AG04450 (cell line): ENCODE data around the gene CLEC4F. TPM values are rescaled to one million over a fixed set of nuclear protein-coding genes. Genes with fewer than 3 reads are reported as not detected.

Experiments
- CTCF ChIA-PET: fragments of 300-600, 350-600 bp; formaldehyde crosslinking; extraction: SDS; loops from one replicate; lab custom pipeline; 2022; ENCODE audit warnings: antibody characterized with exemption, inconsistent platforms; lab: Charles Lee
- POLR2A ChIA-PET: fragments of 350-600 bp; formaldehyde crosslinking; extraction: SDS; loops from one replicate; lab custom pipeline; 2021; ENCODE audit warnings: antibody characterized with exemption, inconsistent platforms; lab: Yijun Ruan, JAX
- DNase-seq: peaks from one replicate; pipeline ENCODE4 v3.0.0-alpha.2; 2011; ENCODE audit warnings: low read depth, low spot score
- H3K27ac ChIP-seq: one replicate; pipeline ENCODE4 v1.5.1; 2012; ENCODE audit warnings: low read depth, low read length, control low read depth
- H3K27me3 ChIP-seq: one replicate; pipeline ENCODE4 v1.6.0; 2012; ENCODE audit warnings: low read length; ENCODE audit not compliant: control insufficient read depth, insufficient read depth
- H3K4me3 ChIP-seq: 2 replicates; pipeline ENCODE4 v1.5.1; 2011; ENCODE audit warnings: mild to moderate bottlenecking, low read depth, low read length, control low read depth
- H3K9me3 ChIP-seq: 2 replicates; pipeline ENCODE4 v1.5.1; 2012; ENCODE audit warnings: low read length; ENCODE audit not compliant: control insufficient read depth, insufficient read depth
- polyA plus RNA-seq: library from polyadenylated mRNA; depleted of rRNA; stranded (reverse); fragments of >200 nt; gene quantifications from 2 replicates; pipeline ENCODE4 v1.2.3, GENCODE V29; 2011
- TF ChIP-seq, protein P1 (sequence below): IDR thresholded peaks from 2 replicates; pipeline ENCODE4 v1.5.1; 2011; ENCODE audit warnings: low read depth, low read length, control low read depth, inconsistent platforms

Gene CLEC4F
- polyA plus RNA-seq, 1 experiment, result not detected

DNA sequence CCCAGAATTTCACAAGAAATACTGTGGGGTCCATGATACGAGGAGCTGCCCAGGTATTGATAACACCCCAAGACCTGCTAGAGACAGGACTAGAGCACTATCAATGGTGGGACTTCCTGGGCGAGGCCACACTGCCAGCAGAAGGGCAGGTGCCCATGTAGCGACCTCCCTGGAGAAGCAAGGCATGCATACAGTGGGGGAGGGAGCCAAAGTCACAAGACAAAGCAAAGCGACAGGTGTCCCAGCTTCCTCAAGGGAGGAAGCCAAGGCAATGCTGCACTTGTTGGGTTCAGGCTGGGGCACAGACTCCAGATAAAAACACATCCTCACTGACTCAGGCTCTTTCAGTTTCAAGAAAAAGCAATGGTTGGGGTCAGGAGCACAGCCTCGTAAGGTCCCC, 7.7 kb upstream of the CLEC4F start:
- DNase-seq, result no peak
- H3K27ac ChIP-seq, result no peak overlapping the region
- no peak overlapping the region for H3K4me3 ChIP-seq
- ChIA-PET CTCF (no interaction called here), POLR2A (no interaction called here)
- TF ChIP-seq, protein P1, sequence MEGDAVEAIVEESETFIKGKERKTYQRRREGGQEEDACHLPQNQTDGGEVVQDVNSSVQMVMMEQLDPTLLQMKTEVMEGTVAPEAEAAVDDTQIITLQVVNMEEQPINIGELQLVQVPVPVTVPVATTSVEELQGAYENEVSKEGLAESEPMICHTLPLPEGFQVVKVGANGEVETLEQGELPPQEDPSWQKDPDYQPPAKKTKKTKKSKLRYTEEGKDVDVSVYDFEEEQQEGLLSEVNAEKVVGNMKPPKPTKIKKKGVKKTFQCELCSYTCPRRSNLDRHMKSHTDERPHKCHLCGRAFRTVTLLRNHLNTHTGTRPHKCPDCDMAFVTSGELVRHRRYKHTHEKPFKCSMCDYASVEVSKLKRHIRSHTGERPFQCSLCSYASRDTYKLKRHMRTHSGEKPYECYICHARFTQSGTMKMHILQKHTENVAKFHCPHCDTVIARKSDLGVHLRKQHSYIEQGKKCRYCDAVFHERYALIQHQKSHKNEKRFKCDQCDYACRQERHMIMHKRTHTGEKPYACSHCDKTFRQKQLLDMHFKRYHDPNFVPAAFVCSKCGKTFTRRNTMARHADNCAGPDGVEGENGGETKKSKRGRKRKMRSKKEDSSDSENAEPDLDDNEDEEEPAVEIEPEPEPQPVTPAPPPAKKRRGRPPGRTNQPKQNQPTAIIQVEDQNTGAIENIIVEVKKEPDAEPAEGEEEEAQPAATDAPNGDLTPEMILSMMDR, result no peak
- H3K9me3 ChIP-seq, result no peaks in the 10 kb centered on the region
- H3K27me3 ChIP-seq, result peaks cover 11% of the 10 kb centered on the region

DNA sequence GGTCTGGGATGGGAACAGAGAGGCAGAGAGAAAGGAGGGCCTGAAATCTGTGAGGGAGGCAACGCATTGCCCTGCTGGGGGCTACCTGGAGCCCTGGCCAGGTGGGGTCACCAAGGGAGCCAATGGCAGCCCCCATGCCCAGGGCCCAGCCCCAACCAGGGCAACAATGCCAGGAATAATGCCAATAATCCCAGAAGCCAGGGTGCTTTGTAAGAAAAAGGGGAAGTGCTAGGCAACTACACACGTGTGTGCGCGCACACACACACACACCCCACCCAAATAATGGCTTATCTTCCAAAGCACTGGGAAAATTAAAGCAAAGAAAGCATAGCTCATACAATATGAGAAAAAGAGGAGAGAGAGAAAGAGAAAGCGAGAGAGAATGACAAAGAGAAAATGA, 7.0 kb upstream of the CLEC4F start:
- POLR2A ChIA-PET, result no interaction called here
- peaks cover 11% of the 10 kb centered on the region for H3K27me3 ChIP-seq
- CTCF ChIA-PET, result no interaction called here
- H3K27ac ChIP-seq, result no peak overlapping the region
- H3K4me3 ChIP-seq, result no peak overlapping the region
- no peak for DNase-seq
- TF ChIP-seq, protein P1, result no peak
- H3K9me3 ChIP-seq, result no peaks in the 10 kb centered on the region

DNA sequence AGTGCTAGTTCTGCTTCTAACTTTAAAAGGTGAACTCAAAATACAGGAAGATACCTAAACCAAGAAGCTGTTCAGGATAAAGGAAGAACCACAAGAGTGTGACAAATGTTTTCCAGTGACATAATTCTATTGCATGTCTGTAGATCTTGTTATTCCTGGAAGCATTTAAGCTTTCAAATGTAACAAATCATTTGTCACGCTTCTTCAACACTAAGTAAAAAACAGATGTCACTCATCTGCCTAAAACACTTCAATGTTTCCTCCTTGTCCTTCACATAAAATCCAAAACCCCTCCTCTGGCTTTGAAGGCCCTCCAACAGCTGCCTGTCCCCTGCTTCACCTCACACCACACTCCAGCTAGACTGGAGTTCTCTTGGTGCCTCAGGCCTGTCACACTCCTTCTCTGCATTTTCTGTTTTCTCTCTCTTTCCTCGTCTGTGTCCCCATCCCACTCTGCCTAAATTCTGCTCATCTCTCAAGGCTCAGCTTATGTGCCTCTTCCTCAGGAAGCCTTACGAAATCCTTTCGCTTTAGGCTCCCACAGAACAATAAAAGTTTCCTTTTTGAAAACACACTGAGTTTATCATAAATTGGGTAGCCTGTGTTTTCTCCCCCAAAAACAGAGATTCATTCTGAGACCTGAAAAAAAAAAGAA, 6.4 kb upstream of the CLEC4F start:
- no peak overlapping the region for H3K27ac ChIP-seq
- no peaks in the 10 kb centered on the region for H3K9me3 ChIP-seq
- H3K27me3 ChIP-seq, result peaks cover 11% of the 10 kb centered on the region
- TF ChIP-seq, protein P1, result no peak
- H3K4me3 ChIP-seq, result no peak overlapping the region
- ChIA-PET CTCF (no interaction called here), POLR2A (no interaction called here)
- no peak for DNase-seq

DNA sequence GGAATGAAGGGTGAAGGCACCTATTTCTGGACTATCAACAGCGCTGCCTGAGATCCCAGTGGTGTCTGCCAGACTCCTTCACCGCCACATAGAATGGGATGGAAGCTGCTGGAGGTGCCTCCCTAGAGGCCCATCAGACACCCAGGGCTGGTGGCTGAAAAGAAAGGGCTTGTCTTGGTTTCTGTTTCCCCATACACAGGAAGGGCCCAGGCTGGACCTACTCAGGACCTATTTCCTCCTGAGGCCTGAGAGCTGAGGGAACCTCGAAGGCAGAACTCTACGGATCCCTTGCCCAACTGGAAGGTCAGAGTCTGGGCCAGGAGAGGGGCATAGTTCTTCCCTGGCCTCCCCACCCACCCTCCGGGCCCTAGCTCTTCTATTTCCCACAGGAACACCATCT, 2.9 kb upstream of the CLEC4F start:
- ChIA-PET CTCF (no interaction called here), POLR2A (interaction anchor here (0.6 kb wide), 1 partner anchor 333 kb away, joined by 4 read pairs; no protein-coding TSS in a partner anchor)
- DNase-seq, result no peak
- Histone ChIP-seq H3K9me3 (no peaks in the 10 kb centered on the region), H3K27me3 (peaks cover 10% of the 10 kb centered on the region), H3K4me3 (no peak overlapping the region), H3K27ac (no peak overlapping the region)
- TF ChIP-seq, protein P1, result no peak

DNA sequence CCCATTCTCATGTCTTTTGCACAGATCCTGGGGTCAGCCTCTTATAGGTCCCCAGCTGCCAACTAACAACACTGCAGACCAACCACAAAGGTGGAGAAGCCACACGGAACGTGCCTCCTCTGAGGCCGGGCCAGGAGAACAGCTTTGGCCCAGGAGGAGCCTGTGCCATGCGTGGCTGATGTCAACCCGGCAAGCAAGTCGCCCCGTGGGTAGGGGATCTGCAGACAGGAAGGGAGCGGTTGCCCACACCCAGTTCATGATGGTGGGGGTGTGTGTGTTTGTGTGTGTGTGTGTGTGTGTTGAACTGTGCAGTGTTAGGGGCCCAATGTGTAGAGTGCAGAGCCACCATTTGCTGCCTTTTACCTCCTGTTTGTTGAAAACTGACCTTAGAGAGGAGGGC, 2.4 kb upstream of the CLEC4F start:
- ChIA-PET POLR2A (no interaction called here), CTCF (no interaction called here)
- DNase-seq, result no peak
- TF ChIP-seq, protein P1, result no peak
- H3K27ac ChIP-seq, result no peak overlapping the region
- H3K4me3 ChIP-seq, result no peak overlapping the region
- H3K27me3 ChIP-seq, result peaks cover 9% of the 10 kb centered on the region
- no peaks in the 10 kb centered on the region for H3K9me3 ChIP-seq
